Activated CD8-positive, alpha-beta memory T cell treated with anti-CD3 and anti-CD28 coated beads for 48 hours (primary cell): ENCODE measurements around the gene SLC11A2.

Experiments
- DNase-seq, 3 experiments: peaks; one replicate each; pipeline ENCODE4 v3.0.0-alpha.2; 2020; ENCODE audit warnings: low read depth in 2 of 3, low spot score in 2 of 3

Gene SLC11A2

GRCh38 chr12:51025836-51026638, at the start of gene SLC11A2:
Gene SLC11A2, minus strand, starts transcription at chr12:51026384. Its CDS starts 15,656 bp downstream, at chr12:51010728.
- peak; percentile 82 to 91 (median 89) for DNase-seq

- no peak for DNase-seq
Measured at GRCh38 chr12:51075390-51075789, 49.2 kb upstream of the SLC11A2 start.

- DNase-seq: no peak
Measured at GRCh38 chr12:51071663-51072062, 45.5 kb upstream of the SLC11A2 start.

- DNase-seq: no peak
Measured at GRCh38 chr12:51070004-51070403, 43.8 kb upstream of the SLC11A2 start.

- no peak for DNase-seq
Measured at GRCh38 chr12:51067771-51068170, 41.6 kb upstream of the SLC11A2 start.

GRCh38 chr12:51067229-51067628, 41.0 kb upstream of the SLC11A2 start:
- no peak for DNase-seq

GRCh38 chr12:51065530-51065929, 39.3 kb upstream of the SLC11A2 start:
- DNase-seq: no peak

GRCh38 chr12:51062631-51063397, 36.6 kb upstream of the SLC11A2 start:
- DNase-seq: no peak

GRCh38 chr12:51059086-51059485, 32.9 kb upstream of the SLC11A2 start:
- no peak for DNase-seq

GRCh38 chr12:51056242-51056641, 30.1 kb upstream of the SLC11A2 start:
- no peak for DNase-seq

GRCh38 chr12:51055060-51055459, 28.9 kb upstream of the SLC11A2 start:
- DNase-seq: no peak

- no peak for DNase-seq
Measured at GRCh38 chr12:51051787-51052186, 25.6 kb upstream of the SLC11A2 start.

- no peak for DNase-seq
Measured at GRCh38 chr12:51049525-51049924, 23.3 kb upstream of the SLC11A2 start.

- no peak for DNase-seq
Measured at GRCh38 chr12:51048661-51049251, 22.6 kb upstream of the SLC11A2 start.

- peak; percentile 74 to 85 (median 77) for DNase-seq
Measured at GRCh38 chr12:51047655-51048540, 21.7 kb upstream of the SLC11A2 start, which contains the start of gene LETMD1. Gene LETMD1, plus strand, starts transcription at chr12:51048327. Its CDS starts 30 bp downstream, at chr12:51048357.

GRCh38 chr12:51036279-51036678, 10.1 kb upstream of the SLC11A2 start:
- DNase-seq: no peak

GRCh38 chr12:51033457-51034089, 7.4 kb upstream of the SLC11A2 start:
- no peak for DNase-seq

GRCh38 chr12:51033048-51033447, 6.9 kb upstream of the SLC11A2 start:
- DNase-seq: no peak

GRCh38 chr12:51028813-51029150, 2.6 kb upstream of the SLC11A2 start:
- no peak for DNase-seq

GRCh38 chr12:51028126-51028812, 2.1 kb upstream of the SLC11A2 start:
- no peak for DNase-seq
